Thyroid gland (tissue), 4 donors: ENCODE results near the gene CLN6. TPM values are rescaled to one million over a fixed set of nuclear protein-coding genes. Genes with fewer than 3 reads are reported as not detected.
"Not testable (repeated sequence)": the region's sequence is repeated elsewhere in the genome, so short reads cannot be mapped to it uniquely, and the experiment has no call there.

Experiments used
- DNase-seq, 2 donors: peaks; one replicate each; pipeline ENCODE4 v3.0.0-alpha.2; 2019
- H3K27ac ChIP-seq, 3 donors: fragments of 200-600 bp; sonication (generic); 1 replicate in 2 of 3; 2 replicates in 1 of 3; pipeline ENCODE4 v1.5.1; 2016 to 2019; ENCODE audit warnings: mild to moderate bottlenecking in 1 of 3, moderate library complexity in 1 of 3
- H3K27me3 ChIP-seq: fragments of 200-600 bp; sonication (generic); one replicate; pipeline ENCODE4 v1.5.1; 2019
- H3K36me3 ChIP-seq, 2 donors: fragments of 200-600 bp; sonication (generic); one replicate each; pipeline ENCODE4 v1.5.1; 2016 to 2019
- H3K4me1 ChIP-seq, 2 donors: fragments of 200-600 bp; sonication (generic); one replicate each; pipeline ENCODE4 v1.5.1; 2017 to 2019
- H3K4me3 ChIP-seq, 3 donors: fragments of 200-600 bp; sonication (generic); replicated peaks in 1 of 3; 1 replicate in 2 of 3; 2 replicates in 1 of 3; pipeline ENCODE4 v1.5.1; 2016; ENCODE audit warnings: mild to moderate bottlenecking in 1 of 3
- H3K9me3 ChIP-seq: fragments of 200-600 bp; sonication (generic); one replicate; pipeline ENCODE4 v1.5.1; 2017
- POLR2A ChIP-seq, 2 donors: fragments of 450-650 bp; IDR thresholded peaks; one replicate each; pipeline ENCODE4 v1.6.1; 2017; ENCODE audit warnings: antibody characterized with exemption in 2 of 2, mild to moderate bottlenecking in 2 of 2, moderate library complexity in 1 of 2
- WGBS, 2 donors: methylation state at CpG; one replicate each; pipeline ENCODE4 v1.1.5; 2017; 5-methylcytosine and 5-hydroxymethylcytosine counted together
- intact Hi-C: fragments of 100-400 bp; cut with DNase I; formaldehyde crosslinking; loops from one replicate; pipeline ENCODE4 v1.15.1; 2023
- total RNA-seq, 4 donors: library from RNA; depleted of rRNA; stranded (reverse); fragments of >200 nt; gene quantifications; one replicate each; pipeline ENCODE4 v1.2.3, GENCODE V29; 2016
- TF ChIP-seq, protein P1 (sequence below), 6 experiments: fragments of 200-600 bp in 3 of 6; fragments of 450-650 bp in 3 of 6; sonication (generic) in 3 of 6; IDR thresholded peaks; one replicate each; pipeline ENCODE4 v1.5.1; 2016 to 2019; ENCODE audit warnings: antibody characterized with exemption in 6 of 6, mild to moderate bottlenecking in 2 of 6, inconsistent platforms in 1 of 6, moderate library complexity in 1 of 6

CLN6 gene
- total RNA-seq, 4 donors from 2014 or later, result 24.8 to 34.3 (median 32.4) TPM

DNA sequence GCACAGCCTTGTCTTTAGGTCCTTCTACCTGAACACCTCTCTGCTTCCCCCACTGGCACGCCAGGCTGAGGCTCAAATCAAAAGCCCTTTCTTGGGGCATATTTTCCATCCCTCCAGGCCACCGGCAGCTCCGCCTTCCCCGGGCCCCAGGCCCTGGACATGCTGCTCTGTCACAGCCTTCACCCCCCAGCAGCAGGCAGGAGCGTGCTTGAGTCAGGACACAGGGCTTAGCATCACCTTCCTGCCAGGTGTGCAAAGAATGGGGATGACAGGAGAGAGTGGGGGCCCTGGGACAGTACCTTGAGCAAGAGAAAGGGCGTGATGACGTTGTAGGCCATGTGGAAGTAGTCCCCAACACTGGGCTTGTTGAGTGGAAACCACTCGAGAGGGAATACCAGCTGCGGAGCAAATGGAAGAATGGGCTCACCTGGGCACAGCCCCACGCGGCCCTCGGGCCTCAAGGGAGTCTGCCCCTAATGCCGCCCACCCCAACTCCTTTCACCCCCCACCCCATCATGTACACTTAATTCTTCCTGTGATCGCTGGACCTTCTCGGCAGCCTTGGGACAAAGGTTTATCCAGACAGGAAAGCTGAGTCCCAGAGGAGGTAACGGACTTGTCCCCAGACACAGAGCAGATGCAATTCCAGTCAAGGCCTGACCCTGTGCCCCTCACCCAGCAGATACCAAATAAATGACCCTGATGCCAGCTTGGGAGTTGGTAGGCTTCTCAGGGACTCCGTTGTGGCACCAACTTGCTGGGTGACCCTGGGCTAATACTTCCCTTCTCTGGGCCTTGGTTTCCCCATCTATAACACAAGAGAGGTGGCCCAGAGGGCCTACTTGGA lies 15.3 kb downstream of the CLN6 start:
- no peak for TF ChIP-seq POLR2A (IDR thresholded peaks at IDR 0.05)
- TF ChIP-seq, protein P1, sequence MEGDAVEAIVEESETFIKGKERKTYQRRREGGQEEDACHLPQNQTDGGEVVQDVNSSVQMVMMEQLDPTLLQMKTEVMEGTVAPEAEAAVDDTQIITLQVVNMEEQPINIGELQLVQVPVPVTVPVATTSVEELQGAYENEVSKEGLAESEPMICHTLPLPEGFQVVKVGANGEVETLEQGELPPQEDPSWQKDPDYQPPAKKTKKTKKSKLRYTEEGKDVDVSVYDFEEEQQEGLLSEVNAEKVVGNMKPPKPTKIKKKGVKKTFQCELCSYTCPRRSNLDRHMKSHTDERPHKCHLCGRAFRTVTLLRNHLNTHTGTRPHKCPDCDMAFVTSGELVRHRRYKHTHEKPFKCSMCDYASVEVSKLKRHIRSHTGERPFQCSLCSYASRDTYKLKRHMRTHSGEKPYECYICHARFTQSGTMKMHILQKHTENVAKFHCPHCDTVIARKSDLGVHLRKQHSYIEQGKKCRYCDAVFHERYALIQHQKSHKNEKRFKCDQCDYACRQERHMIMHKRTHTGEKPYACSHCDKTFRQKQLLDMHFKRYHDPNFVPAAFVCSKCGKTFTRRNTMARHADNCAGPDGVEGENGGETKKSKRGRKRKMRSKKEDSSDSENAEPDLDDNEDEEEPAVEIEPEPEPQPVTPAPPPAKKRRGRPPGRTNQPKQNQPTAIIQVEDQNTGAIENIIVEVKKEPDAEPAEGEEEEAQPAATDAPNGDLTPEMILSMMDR (IDR thresholded peaks at IDR 0.05), result no peak
- intact Hi-C loops, result loop anchor here (10.0 kb wide), 1 partner anchor 159 kb away; the partner anchor contains the start of gene PIAS1
- peaks cover 0 to 5% of the 10 kb centered on the region in 2 donors for H3K4me1 ChIP-seq
- no peaks in the 10 kb centered on the region for H3K9me3 ChIP-seq
- no peak overlapping the region for H3K27ac ChIP-seq
- no peak overlapping the region for H3K4me3 ChIP-seq
- 92 to 97% methylated on average over 16 to 17 of the region's 17 CpGs for WGBS, 2 donors
- no peak for DNase-seq
- peaks cover 0 to 4% of the 10 kb centered on the region in 2 donors for H3K36me3 ChIP-seq
- H3K27me3 ChIP-seq, result no peaks in the 10 kb centered on the region

DNA sequence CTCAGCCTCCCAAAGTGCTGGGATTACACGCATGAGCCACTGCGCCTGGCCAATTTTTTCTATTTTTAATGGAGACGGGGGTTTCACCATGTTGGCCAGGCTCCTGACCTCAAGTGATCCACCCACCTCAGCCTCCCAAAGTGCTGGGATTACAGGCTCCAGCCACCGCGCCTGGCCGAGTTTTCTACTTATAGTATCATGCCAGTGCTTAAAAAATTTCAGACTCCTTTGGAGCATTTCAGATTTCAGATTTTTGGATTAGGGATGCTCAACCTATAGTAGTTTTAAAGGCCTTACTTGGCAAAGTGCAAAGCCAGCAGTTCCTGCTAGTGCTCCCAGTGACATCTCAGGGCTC lies 16.1 kb downstream of the CLN6 start:
- H3K4me3 ChIP-seq, H3K9me3 ChIP-seq, H3K36me3 ChIP-seq, H3K27me3 ChIP-seq, DNase-seq, H3K4me1 ChIP-seq, H3K27ac ChIP-seq: not testable (repeated sequence)
- intact Hi-C loops, result loop anchor here (10.0 kb wide), 1 partner anchor 159 kb away; the partner anchor contains the start of gene PIAS1
- 90 to 97% methylated on average over 6 of the region's 6 CpGs for WGBS, 2 donors

DNA sequence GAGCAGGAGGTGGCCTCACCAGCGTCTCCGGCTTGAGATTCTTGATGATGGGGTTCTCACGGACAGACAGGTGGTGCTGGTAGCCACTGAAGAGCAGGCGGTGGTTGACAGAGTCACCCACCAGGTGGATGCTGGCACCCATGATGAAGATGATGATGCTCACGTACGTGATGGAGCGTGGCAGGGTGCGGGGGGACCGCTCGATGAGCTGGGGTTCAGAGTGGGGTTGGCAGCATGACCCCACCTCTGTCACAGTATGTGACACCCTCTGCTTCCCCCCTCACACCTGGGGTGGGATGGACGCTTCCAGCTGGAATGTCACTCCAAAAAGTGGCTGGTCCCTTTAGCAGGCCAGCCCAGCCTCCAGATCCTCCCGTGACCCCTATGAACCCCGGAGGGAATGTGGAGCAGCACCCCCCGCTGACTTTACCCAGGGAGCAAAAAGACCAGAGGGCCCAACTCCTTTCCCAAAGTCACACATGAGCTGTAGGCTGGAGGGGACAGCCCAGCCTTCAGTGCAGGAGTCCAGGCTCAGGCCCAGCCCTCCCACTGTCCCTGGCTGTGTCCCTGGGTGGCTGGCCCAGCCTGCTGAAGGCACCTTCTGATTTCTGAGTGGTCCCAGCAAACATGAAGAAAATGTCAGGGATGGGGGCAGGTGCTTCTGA lies 17.7 kb downstream of the CLN6 start:
- DNase-seq, result no peak
- WGBS, 2 donors, result 93 to 96% methylated on average over 10 to 11 of the region's 14 CpGs
- Histone ChIP-seq H3K9me3 (no peaks in the 10 kb centered on the region), H3K27me3 (no peaks in the 10 kb centered on the region), H3K4me3 (no peak overlapping the region), H3K27ac (no peak overlapping the region), H3K36me3 (peaks cover 0 to 3% of the 10 kb centered on the region in 2 donors), H3K4me1 (peaks cover 0 to 5% of the 10 kb centered on the region in 2 donors)
- intact Hi-C loops, result loop anchor here (10.0 kb wide), 1 partner anchor 157 kb away; the partner anchor contains the start of gene PIAS1
- no peak for TF ChIP-seq POLR2A (IDR thresholded peaks at IDR 0.05)
- TF ChIP-seq, protein P1 (IDR thresholded peaks at IDR 0.05), result no peak

DNA sequence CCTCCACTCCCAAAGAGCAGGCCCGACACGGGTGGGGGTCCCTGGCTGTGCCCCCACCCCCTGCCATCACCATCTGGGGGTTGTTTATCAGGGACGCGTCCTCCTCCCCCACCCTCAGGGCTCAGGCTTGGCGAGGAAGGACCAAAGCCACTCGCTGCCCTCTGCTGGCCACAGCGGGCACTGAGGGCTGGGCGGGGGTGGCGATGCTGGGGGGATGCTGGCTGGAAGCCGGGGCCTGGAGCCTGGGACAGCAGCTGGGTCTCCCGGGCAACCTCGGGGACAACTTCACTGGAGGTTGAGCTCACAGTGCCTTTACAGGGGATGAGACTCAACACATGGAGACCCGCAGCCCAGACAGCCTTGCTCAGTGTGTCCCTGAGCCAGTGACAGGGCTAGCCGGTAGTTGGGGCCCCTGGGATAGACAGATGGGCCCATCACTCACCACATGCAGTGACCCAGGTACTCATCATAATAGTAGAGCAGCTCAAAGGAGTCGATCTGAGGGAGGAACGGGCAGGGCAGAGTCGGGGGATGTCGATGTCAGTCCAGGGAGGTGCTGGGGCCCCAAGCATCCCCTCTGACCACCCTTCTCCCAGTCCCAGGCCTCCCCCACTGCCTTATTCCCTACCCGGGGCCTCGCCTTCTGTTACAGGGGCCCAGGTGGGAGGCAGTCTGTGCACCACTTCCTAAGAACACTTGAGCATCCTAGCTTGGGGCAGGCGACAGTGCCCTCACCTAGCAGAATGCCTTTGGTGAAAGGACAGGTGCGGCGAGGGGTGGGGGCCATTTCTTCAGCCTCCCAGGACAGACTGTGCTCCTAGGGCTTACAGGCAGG lies 18.5 kb downstream of the CLN6 start:
- H3K36me3 ChIP-seq, result no peaks in the 10 kb centered on the region
- peak; percentile 46 to 54 for DNase-seq
- no peak overlapping the region for H3K27ac ChIP-seq
- H3K27me3 ChIP-seq, result no peaks in the 10 kb centered on the region
- H3K9me3 ChIP-seq, result no peaks in the 10 kb centered on the region
- WGBS, 2 donors, result 67 to 75% methylated on average over 11 to 14 of the region's 23 CpGs
- TF ChIP-seq POLR2A (IDR thresholded peaks at IDR 0.05), result no peak
- TF ChIP-seq, protein P1 (IDR thresholded peaks at IDR 0.05), result peak; percentile 42 to 89 (median 68)
- no peak overlapping the region for H3K4me3 ChIP-seq
- intact Hi-C loops, result loop anchor here (10.0 kb wide), 1 partner anchor 156 kb away; the partner anchor contains the start of gene PIAS1
- peaks cover 0 to 5% of the 10 kb centered on the region in 2 donors for H3K4me1 ChIP-seq

DNA sequence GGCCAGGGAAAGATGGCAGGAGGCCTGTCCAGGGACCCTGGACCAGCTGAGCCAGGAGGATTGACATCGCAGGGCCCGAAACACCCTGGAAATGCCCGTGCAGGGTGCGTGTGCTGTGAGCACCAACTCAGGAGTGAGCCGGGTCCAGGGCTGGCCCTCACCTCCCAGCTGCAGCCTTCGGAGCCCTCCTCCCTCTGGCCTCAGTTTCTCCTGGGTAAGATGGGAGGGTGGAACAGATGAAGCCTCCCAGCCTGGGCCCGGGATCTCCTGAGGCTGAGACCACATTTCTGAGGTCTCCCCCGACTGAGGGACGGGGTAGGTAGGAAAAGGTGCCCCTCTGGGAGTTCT lies 19.1 kb downstream of the CLN6 start:
- no peak for TF ChIP-seq POLR2A (IDR thresholded peaks at IDR 0.05)
- TF ChIP-seq, protein P1 (IDR thresholded peaks at IDR 0.05), result no peak
- Histone ChIP-seq H3K27ac (no peak overlapping the region), H3K36me3 (no peaks in the 10 kb centered on the region), H3K4me3 (no peak overlapping the region), H3K9me3 (no peaks in the 10 kb centered on the region), H3K27me3 (no peaks in the 10 kb centered on the region), H3K4me1 (peaks cover 0 to 9% of the 10 kb centered on the region in 2 donors)
- DNase-seq, result no peak
- intact Hi-C loops, result loop anchor here (10.0 kb wide), 1 partner anchor 156 kb away; the partner anchor contains the start of gene PIAS1
- WGBS, 2 donors, result 86 to 89% methylated on average over 8 to 9 of the region's 9 CpGs
